ENCODE measurements around the gene SCG5.

Gene SCG5

DNA sequence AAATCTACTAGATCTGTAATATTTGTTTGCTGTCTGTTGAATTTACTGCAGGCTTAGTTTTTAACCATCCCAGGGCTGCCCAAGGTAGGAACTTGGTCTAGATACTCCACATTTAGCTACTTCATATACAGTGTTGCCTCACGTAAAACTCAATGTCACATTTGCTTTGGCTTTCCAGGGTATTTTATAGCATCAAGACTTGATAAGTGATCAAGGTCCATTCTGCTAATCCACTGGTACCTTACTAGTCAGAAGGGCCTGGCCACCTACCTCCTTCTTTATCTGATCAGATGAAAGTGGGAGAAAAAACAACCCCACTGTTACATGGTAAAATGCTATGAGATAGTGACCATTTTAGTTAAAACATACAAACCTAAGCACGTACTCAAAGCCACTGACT, 50.8 kb downstream of the SCG5 start:
- no peak for DNase-seq

- no peak for DNase-seq
Observed at GRCh38 chr15:32694222-32694983, 52.9 kb downstream of the SCG5 start.

DNA sequence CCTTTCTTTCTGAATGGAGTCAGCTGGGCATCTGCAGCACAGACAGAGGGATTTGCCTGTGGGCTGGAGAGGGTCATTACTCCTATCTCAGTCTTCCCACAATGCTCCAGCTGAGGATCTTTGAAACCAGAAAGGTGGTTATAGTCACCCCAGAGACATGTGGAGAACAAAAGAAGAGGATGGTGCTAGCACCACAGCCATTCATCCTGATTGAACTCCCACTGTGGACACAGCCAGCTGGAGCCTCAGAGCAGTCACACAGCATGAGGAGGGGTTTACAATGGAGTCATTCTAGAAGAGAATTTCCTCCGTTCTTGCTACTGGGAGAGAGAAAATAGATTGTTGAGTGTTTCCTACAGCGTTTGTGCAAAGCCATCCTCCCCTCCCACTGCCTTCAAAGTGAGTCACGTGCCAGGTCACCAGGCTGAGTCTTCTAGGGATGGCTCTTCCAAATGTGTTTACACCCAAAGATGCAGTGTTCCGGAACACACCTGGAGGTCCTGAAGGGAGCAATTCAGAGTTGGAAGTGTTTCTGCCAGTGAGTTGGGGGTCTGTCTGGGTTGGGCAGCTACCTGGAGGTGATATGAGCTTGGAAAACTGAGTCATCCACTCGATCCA, 57.4 kb downstream of the SCG5 start:
- no peak for DNase-seq

DNA sequence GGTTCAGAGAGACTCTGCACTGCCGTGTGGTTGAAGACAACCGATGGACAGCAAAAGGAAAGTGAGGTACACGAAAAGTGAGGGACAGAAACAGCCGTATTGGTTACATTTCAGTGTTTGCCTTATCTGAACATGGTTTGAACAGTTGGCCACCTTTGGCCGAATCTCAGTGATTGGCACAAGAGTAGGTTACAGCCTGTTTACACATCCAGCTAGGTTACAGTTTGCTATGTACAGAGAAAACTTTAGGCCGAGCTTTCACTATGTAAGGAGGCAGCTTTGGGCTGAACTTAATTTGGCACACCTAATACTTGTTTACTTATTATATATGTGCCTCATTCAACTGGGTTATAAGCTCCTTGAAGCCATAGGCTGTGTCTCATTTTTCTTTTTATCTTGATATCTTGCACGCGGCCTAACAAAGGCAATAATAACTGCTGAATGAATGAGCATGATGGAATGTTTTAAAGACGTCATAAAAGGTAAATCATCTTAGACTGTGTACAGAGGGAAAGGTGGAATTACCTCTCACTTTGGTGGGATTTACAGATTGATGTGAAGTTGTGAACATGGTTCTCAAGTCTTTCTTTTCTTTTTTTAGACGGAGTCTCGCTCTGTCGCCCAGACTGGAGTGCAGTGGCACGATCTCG, 59.1 kb downstream of the SCG5 start:
- DNase-seq, result no peak

GRCh38 chr15:32701863-32702262, 60.4 kb downstream of the SCG5 start:
- DNase-seq, result no peak

DNA sequence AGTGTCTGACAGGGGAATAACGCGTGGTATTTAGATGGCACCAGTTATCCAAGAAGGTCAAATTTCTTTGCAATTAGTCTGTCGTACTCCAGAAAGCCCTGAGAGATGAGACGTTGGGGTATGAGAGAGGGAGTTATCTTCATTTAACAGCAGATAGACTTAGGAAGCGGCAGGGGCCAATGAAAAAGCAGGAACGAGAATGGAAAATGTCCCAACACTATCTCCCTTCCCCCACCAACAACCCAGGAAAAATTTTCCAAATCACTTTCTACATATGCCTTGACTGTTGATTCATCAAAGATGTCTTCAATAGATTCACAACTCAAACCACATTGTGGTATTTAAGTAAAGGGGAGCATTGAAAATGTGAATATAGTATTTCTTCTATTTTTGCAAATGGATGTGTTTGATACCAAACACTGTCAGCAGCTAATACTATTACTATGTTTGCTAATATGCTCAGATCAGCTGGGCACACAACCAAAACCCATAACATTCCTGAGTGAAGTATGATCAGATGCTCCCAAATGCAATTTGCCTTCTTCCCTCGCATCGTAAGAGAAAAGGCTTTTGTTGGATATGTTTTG, 63.0 kb downstream of the SCG5 start:
- no peak for DNase-seq

GRCh38 chr15:32705446-32705845, 63.9 kb downstream of the SCG5 start:
- no peak for DNase-seq

GRCh38 chr15:32706704-32707103, 65.2 kb downstream of the SCG5 start:
- no peak for DNase-seq

- no peak for DNase-seq
Observed at GRCh38 chr15:32707436-32707835, 65.9 kb downstream of the SCG5 start.

DNA sequence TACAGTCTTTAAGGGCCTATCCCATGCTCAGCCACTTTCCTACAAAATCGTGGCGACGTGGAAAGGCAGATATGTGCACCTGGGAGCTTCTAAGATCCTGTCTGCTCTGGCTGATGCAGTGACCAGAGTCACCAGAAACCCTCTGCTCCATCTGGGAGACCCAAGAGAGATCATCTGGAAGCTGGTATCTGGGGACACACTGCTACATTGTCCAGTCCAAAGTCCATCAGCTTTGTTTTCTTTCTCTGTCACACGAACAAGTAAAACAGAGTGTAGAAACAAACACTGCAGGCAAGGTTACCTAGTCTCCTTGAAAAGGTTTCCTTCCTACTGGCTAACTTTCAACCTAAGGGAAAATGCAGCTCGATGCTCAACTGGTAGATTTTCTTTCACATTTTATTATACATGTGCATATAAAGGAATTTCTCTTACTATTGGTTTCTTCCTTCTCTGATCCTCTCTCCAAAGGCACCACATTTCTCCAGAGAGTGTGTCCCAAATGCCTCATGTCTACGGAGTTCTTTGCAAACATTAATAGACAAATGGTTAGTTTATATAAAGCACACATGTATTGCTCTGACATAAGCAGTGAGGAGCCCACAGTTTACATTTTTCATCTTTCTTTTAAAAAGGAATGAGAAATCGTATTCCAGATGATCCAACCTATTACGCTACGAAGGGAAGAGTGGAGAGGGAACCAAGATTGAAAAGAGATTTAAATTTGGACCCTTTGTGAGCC, 68.0 kb downstream of the SCG5 start:
- no peak for DNase-seq

- no peak for DNase-seq
Observed at GRCh38 chr15:32715276-32715675, 73.8 kb downstream of the SCG5 start.

- no peak for DNase-seq
Observed at GRCh38 chr15:32716216-32716914, 74.9 kb downstream of the SCG5 start.

DNA sequence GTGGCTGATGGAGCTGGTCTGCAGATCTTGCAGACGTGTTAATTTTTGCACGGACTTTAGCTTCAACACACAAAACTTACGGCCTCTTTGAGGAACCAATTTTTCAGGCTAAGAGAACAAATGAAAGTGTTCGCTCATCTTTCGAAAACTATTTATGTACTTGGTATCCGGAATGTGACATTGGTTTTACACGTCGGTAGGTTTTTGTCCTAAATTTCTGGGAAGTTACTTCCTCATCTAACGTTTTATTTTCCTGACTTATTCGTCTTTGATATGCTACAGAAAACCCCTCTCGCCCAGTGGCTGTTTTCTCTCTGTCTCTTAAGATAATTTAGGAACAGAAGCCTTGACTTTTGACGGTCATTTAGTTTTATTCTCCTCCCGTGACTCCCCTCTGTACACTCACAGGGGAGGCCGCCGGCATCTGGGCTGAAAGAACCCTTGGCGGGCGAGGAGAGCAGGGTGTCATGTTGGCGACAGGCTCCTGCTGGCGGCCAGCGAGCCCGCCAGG, 75.5 kb downstream of the SCG5 start:
- DNase-seq, result no peak

DNA sequence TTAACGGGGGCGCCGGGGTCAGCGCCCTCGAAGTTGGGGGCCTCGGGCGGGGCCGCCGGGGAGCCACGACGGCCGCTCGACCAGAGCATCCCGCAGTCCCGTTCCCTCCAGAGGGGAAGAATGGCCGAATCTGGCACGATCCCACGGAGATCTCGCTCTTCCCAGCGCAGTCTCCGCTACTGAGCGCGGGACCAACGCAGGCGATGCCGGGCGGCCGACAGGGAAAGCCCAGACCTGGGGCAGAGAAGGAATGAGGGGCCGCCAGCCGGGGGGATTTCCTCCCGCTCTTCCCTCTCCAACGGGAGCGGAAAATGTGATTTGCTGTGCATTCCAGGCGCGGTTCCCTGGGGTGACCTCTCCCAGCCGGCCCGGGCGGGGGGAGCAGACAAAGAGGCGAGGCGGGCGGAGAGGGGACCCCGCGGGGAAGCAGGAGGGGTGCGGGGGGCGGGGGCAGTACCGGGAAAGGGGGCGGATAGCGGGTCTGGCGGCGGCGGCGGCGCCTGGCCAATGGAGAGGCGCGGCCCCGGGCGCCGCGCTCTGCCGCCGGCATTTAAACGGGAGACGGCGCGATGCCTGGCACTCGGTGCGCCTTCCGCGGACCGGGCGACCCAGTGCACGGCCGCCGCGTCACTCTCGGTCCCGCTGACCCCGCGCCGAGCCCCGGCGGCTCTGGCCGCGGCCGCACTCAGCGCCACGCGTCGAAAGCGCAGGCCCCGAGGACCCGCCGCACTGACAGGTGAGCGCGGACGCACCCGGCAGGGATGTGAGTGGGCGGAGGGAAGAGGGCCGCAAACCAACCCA, 76.1 kb downstream of the SCG5 start, which contains the start of gene GREM1:
Gene GREM1, plus strand, starts transcription at position 579 of the 801 bp plus-strand sequence. CDS start 12,687 bp downstream, outside the sequence.
- DNase-seq, result no peak

DNA sequence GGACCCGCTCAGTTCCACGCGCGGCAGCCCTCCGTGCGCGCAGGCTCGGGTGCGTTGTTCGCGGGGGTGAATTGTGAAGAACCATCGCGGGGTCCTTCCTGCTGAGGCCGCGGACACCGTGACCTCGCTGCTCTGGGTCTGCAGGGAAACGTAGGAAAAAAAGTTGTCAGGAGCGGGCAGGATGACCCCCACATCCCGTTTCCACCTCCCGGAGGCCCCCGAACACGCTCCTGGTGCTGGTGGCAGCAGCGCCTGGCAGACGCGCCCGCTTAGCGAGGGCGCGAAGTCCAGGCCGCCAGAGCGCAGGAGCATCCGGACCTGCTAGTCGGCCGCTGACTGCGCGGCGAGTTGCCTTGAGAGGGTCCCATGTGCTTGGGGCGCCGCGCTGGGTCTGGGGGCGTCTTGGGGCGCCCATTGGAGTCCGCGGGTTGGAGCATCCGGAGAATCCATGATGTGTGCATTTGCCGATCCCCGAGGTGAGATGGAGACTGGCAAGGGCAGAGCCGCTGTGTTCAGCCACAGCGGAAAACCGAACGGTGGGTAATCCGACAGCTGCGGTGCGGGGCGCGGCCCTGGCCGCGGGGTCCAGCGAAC, 76.8 kb downstream of the SCG5 start:
- DNase-seq, result no peak

DNA sequence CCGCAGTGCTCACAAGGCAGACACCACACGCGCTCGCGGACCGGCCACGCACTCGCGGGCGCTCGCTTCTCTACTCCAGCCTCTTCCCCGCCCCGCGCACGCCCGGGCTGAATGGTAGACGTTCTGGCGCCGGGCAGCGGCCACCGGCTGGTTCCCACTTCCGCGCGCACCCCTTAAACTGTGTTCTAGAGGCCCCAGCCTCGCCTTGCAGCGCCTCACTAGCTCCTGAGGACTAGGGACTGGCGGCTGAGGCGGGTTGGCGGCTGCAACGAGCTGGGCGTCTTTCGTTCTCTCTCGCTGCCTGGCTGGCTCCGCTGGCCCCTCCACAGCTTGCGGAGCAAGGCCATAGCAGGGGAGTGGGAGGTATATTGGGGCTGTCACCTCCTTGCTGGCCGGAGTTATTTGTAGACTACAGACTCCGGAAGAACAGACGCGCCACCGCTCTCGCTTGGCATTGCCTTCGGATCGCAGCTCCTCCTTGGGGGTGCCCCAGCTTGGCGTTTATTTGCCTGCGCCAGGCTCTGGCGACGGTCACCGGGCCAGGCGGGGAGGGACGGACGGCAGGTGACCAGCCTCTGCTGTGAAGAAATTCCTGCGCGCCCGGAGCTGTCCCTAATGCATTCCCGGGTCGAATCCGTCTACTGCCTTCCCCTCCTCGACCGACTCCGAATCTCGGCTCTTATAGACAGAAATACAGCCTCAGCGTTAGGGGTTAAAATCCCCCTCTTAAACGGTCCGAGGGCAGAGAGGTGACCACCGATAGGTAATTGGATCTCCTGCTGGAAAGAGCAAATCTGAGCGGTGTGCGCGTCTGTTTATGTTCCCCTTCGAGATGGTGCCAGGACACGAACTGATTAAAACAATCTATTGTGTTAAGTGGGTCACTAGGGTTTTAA, 77.6 kb downstream of the SCG5 start:
- DNase-seq, result no peak

DNA sequence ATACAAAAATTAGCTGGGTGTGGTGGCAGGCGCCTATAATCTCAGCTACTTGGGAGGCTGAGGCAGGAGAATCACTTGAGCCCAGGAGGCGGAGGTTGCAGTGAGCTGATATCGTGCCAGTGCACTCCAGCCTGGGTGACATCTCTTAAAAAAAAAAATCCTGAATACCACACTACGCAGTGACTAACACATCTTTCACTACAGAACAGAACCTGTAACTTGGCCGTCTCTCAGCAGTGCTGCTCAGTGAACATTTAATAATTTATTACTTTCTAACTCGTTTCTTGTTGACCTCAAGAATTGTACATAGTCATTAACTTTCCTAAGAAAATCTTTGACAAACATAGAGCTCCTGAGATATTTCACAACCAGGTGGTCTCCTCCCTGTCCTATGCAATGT, 80.1 kb downstream of the SCG5 start:
- DNase-seq, result no peak

- no peak for DNase-seq
Observed at GRCh38 chr15:32722136-32722535, 80.6 kb downstream of the SCG5 start.

DNA sequence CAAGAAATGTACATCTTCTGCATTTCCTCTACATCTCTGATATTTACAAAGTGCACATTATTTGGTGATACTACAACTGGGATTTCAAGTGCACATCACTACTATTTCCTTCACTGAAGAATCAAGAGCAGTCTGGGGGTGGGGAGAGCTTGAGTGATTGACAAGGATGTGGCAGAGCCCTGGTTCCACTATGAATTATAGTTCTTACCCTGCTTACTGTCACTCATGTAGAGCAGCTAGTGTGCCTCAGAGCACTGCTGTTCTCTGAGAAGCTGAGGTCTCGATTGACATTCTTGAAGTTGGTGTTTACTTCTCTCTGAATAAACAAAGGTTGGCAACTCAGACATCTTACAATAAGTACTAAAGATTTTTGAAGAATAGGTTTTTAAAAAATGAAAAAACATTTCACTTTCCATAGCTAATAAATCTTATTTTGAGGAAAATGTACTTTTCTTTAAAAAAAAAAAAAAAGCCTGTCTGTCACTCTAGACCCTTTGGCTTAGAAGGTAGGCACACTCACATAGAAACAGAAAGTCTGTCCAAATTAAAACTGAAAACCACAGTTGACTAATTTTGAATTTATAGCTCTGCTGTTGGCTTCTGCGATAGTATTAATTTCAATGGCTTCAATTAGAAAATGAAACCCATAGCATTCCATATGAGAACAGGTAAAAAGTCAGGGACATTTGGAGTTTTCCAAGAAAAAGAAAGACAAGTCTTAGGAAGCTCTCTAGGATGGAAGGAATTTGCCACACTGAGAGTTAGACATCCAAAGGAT, 81.8 kb downstream of the SCG5 start:
- no peak for DNase-seq

Data from activated naive CD4-positive, alpha-beta T cell (primary cell).